Naive thymus-derived CD4-positive, alpha-beta T cell (primary cell): ENCODE data around the gene NUTM2A. TPM values are rescaled to one million over a fixed set of nuclear protein-coding genes. Genes with fewer than 3 reads are reported as not detected.
"Not testable (repeated sequence)": the region's sequence is repeated elsewhere in the genome, so short reads cannot be mapped to it uniquely, and the experiment has no call there.

ENCODE experiments used
- ATAC-seq: fragments of 150-1000 bp; cut with Tn5 transposase; 2 replicates; pipeline ENCODE4 v1.10.0; 2021; ENCODE audit warnings: mild to moderate bottlenecking, moderate library complexity
- CTCF ChIA-PET: fragments of 350-600 bp; sonication (Branson Sonifier 250); formaldehyde crosslinking; loops from one replicate; lab custom pipeline; 2021; ENCODE audit warnings: antibody characterized with exemption; lab: Charles Lee
- POLR2A ChIA-PET: fragments of 350-600 bp; sonication (Branson Sonifier 250); formaldehyde crosslinking; loops from one replicate; lab custom pipeline; 2021; ENCODE audit warnings: antibody characterized with exemption, inconsistent platforms; lab: Charles Lee
- DNase-seq, 9 donors: peaks; one replicate each; pipeline versions ENCODE4 v3.0.0 to v3.0.0-alpha.2; 2020 to 2022; ENCODE audit warnings: mixed read lengths in 1 of 9
- H3K27ac ChIP-seq: one replicate; pipeline ENCODE4 v1.7.0; 2013; ENCODE audit warnings: mild to moderate bottlenecking, low read depth, low read length, moderate library complexity
- H3K27me3 ChIP-seq, 2 donors: one replicate each; pipeline ENCODE4 v1.7.0; 2013; ENCODE audit warnings: low read length in 2 of 2, mild to moderate bottlenecking in 2 of 2, moderate library complexity in 2 of 2; ENCODE audit not compliant: control insufficient read depth in 2 of 2, insufficient read depth in 2 of 2
- H3K36me3 ChIP-seq, 3 experiments: 1 replicate in 2 of 3; 2 replicates in 1 of 3; pipeline ENCODE4 v1.7.0; 2013; ENCODE audit warnings: low read length in 3 of 3, mild to moderate bottlenecking in 3 of 3, moderate library complexity in 1 of 3; ENCODE audit not compliant: insufficient read depth in 3 of 3, control insufficient read depth in 2 of 3
- H3K4me1 ChIP-seq, 2 donors: one replicate each; pipeline ENCODE4 v1.7.0; 2013; ENCODE audit warnings: low read length in 2 of 2, mild to moderate bottlenecking in 2 of 2, moderate library complexity in 1 of 2; ENCODE audit not compliant: control insufficient read depth in 2 of 2, insufficient read depth in 2 of 2
- H3K4me3 ChIP-seq: 2 replicates; pipeline ENCODE4 v1.7.0; 2013; ENCODE audit warnings: mild to moderate bottlenecking, low read length
- H3K9me3 ChIP-seq, 3 experiments: 1 replicate in 2 of 3; 2 replicates in 1 of 3; pipeline ENCODE4 v1.7.0; 2013; ENCODE audit warnings: low read length in 3 of 3; ENCODE audit not compliant: control insufficient read depth in 2 of 3
- H3K27ac Mint-ChIP-seq, 9 donors: one replicate each; pipeline ENCODE4 v1.8.0; 2020 to 2022; ENCODE audit warnings: mixed read lengths in 9 of 9, mild to moderate bottlenecking in 8 of 9, moderate library complexity in 5 of 9, inconsistent platforms in 2 of 9
- H3K27me3 Mint-ChIP-seq, 5 donors: one replicate each; pipeline ENCODE4 v1.8.0; 2021 to 2022; ENCODE audit warnings: mixed read lengths in 5 of 5, mild to moderate bottlenecking in 1 of 5
- H3K36me3 Mint-ChIP-seq, 5 donors: one replicate each; pipeline ENCODE4 v1.8.0; 2020 to 2022; ENCODE audit warnings: mixed read lengths in 5 of 5, mild to moderate bottlenecking in 3 of 5, inconsistent platforms in 1 of 5
- H3K4me1 Mint-ChIP-seq, 7 donors: one replicate each; pipeline ENCODE4 v1.8.0; 2020 to 2022; ENCODE audit warnings: mixed read lengths in 7 of 7, mild to moderate bottlenecking in 3 of 7, inconsistent platforms in 1 of 7
- H3K4me3 Mint-ChIP-seq, 10 donors: one replicate each; pipeline ENCODE4 v1.8.0; 2020 to 2022; ENCODE audit warnings: mild to moderate bottlenecking in 10 of 10, mixed read lengths in 10 of 10, moderate library complexity in 6 of 10, inconsistent platforms in 2 of 10
- H3K9me3 Mint-ChIP-seq, 11 donors: one replicate each; pipeline ENCODE4 v1.8.0; 2020 to 2022; ENCODE audit warnings: mixed read lengths in 11 of 11, mild to moderate bottlenecking in 4 of 11, inconsistent platforms in 1 of 11, moderate library complexity in 1 of 11
- intact Hi-C, 2 donors: fragments of 100-400 bp; cut with micrococcal nuclease; formaldehyde crosslinking; loops; one replicate each; pipeline ENCODE4 v1.15.1; 2023
- polyA plus RNA-seq, 2 donors: library from polyadenylated mRNA; unstranded; fragments of 300-500 nt; fragmentation: Illumina TruSeq; gene quantifications; one replicate each; pipeline ENCODE4 v1.2.3, GENCODE V29; 2021
- total RNA-seq, 6 experiments: library from RNA in 5 of 6; stranded (reverse) in 5 of 6; gene quantifications; 1 replicate in 5 of 6; 2 replicates in 1 of 6; pipeline ENCODE4 v1.2.3 and lab custom pipeline; 2021 to 2026

The NUTM2A gene
- total and polyA plus RNA-seq, 7 experiments from 2014 or later: 0.13 to 1.9 (median 1.5) TPM; not detected in 2

DNA sequence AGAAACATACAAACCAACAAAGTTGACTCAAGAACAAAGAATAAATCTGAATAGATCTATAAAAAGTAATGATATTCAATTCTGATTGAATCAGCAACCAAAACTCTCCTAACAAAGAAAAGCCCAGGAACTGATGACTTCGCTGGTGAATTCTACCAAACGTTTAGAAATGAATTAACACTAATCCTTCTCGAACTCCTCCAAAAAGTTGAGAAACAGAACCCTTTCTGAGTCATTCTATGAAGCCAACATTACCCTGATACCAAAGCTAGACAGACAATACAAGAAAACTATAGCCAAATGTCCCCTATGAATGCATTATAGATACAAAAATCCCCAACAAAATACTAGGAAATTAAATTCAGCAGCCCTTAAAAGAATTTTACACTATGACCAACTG, 16.9 kb downstream of the NUTM2A start:
- CTCF ChIA-PET, POLR2A ChIA-PET, H3K27ac Mint-ChIP-seq, ATAC-seq, H3K4me3 Mint-ChIP-seq, intact Hi-C loops, H3K4me1 Mint-ChIP-seq, H3K27ac ChIP-seq, H3K4me1 ChIP-seq, H3K27me3 ChIP-seq, H3K9me3 ChIP-seq, H3K27me3 Mint-ChIP-seq, H3K36me3 Mint-ChIP-seq, H3K36me3 ChIP-seq, DNase-seq, H3K4me3 ChIP-seq, H3K9me3 Mint-ChIP-seq: not testable (repeated sequence)

DNA sequence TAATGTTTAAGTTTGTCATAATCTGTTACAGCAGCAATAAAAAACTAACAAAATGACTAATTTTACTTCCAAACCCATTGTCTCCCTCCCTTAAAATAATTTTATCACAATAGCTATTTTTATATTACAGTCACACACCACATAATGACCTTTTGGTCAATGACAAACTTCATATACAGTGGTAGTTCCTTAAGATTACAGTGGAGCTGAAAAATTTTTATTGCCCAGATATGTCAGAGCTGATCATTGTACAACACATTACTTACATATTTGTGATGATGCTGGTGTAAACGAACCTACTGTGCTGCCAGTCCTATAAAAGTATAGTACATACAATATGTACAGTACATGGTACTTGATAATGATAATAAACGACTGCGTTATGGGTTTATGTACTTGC, 22.1 kb downstream of the NUTM2A start:
- H3K27me3 Mint-ChIP-seq, H3K27me3 ChIP-seq, POLR2A ChIA-PET, intact Hi-C loops, H3K9me3 Mint-ChIP-seq, ATAC-seq, H3K27ac Mint-ChIP-seq, H3K4me3 ChIP-seq, H3K4me1 ChIP-seq, H3K27ac ChIP-seq, DNase-seq, H3K9me3 ChIP-seq, H3K36me3 Mint-ChIP-seq, H3K36me3 ChIP-seq, CTCF ChIA-PET, H3K4me1 Mint-ChIP-seq, H3K4me3 Mint-ChIP-seq: not testable (repeated sequence)

DNA sequence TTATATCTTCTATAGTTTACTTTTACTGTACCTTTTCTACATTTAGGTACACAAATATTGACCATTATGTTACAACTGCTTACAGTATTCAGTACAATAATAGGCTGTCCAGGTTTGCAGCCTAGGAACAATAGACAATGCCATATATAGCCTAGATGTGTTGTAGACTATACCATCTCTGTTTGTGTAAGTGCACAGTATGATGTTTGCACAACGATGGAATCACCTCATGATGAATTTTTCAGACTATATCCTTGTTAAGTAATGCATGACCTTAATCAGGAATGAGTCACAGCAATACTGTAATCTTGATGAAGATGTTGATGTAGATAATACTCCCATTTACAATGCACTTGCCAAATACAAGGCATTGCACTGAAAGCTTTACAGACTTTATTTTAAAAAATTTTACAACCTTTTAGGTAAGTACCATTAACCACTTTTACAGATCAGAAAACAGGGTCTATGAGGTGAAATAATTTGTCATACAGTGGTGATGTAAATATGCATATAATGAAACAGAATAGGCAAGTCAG, 23.6 kb downstream of the NUTM2A start:
- H3K4me1 ChIP-seq, H3K27me3 Mint-ChIP-seq, CTCF ChIA-PET, H3K27ac ChIP-seq, H3K4me3 ChIP-seq, H3K9me3 ChIP-seq, H3K4me1 Mint-ChIP-seq, DNase-seq, H3K27ac Mint-ChIP-seq, intact Hi-C loops, H3K27me3 ChIP-seq, H3K36me3 ChIP-seq, H3K36me3 Mint-ChIP-seq, H3K9me3 Mint-ChIP-seq, H3K4me3 Mint-ChIP-seq, POLR2A ChIA-PET: not testable (repeated sequence)
- ATAC-seq: peak; percentile 31

DNA sequence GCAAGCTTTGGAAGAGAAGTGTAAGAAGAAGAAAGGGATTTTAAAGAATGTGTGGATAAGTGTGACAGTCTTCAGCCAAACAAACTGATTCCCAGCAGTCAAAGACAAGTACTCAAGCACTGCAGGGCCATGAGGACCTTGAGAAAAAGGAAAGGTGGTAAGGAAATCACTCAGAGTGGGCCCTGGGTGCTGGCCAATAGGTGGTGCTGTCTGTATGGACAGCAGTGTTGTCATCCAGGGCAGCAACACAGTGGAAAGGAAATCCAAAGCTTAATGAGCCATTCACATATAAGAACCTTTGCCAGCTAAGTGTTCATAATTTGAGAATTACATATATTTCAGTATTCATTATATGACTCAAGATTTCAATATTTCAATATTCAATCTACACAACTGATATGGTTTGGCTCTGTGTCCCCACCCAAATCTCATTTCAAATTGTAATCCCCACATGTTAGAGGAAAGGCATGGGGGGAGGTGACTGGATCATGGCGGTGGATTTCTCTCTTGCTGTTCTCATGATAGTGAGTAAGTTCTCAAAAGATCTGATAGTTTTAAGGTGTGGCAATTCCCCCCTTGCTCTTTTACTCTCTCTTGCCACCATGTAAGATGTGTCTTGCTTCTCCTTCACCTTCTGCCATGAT, 55.6 kb downstream of the NUTM2A start:
- peak; percentile 37 for ATAC-seq
- H3K9me3 ChIP-seq, DNase-seq, H3K4me3 ChIP-seq, H3K4me3 Mint-ChIP-seq, POLR2A ChIA-PET, H3K9me3 Mint-ChIP-seq, H3K27ac ChIP-seq, H3K36me3 ChIP-seq, CTCF ChIA-PET, intact Hi-C loops, H3K27me3 Mint-ChIP-seq, H3K4me1 Mint-ChIP-seq, H3K27ac Mint-ChIP-seq, H3K4me1 ChIP-seq, H3K27me3 ChIP-seq, H3K36me3 Mint-ChIP-seq: not testable (repeated sequence)

Other genes starting within 250 kb of the NUTM2A start
- gene FAM25A, start 205.2 kb upstream of the NUTM2A start, total RNA-seq: not detected
- not detected for gene FAM25A, start 205.2 kb upstream of the NUTM2A start, polyA plus RNA-seq
- 10 to 100 TPM; 70.2 to 98.1 (median 73.2) TPM for gene GLUD1, start 130.6 kb upstream of the NUTM2A start, total RNA-seq
- gene GLUD1, start 130.6 kb upstream of the NUTM2A start, polyA plus RNA-seq: 100 to 1,000 TPM; 111 to 116 TPM
- gene SHLD2, start 130.2 kb upstream of the NUTM2A start, total RNA-seq: 10 to 100 TPM; 19.3 to 31.4 (median 21.1) TPM
- 10 to 100 TPM; 14.9 to 17.9 TPM for gene SHLD2, start 130.2 kb upstream of the NUTM2A start, polyA plus RNA-seq
- gene NUTM2D, start 132.3 kb downstream of the NUTM2A start, total RNA-seq: 1 to 10 TPM; 3.6 to 6.4 (median 4.0) TPM
- gene NUTM2D, start 132.3 kb downstream of the NUTM2A start, polyA plus RNA-seq: under 1 TPM; 0.14 to 0.18 TPM